HG03280 (cell line): ENCODE measurements around the gene TP53AIP1.

Experiments used
- ATAC-seq: cut with Tn5 transposase; IDR thresholded peaks from one replicate; pipeline ENCODE4 v1.9.1; 2021; ENCODE audit warnings: mild to moderate bottlenecking, moderate library complexity; ENCODE audit not compliant: unreplicated experiment

Gene TP53AIP1

DNA sequence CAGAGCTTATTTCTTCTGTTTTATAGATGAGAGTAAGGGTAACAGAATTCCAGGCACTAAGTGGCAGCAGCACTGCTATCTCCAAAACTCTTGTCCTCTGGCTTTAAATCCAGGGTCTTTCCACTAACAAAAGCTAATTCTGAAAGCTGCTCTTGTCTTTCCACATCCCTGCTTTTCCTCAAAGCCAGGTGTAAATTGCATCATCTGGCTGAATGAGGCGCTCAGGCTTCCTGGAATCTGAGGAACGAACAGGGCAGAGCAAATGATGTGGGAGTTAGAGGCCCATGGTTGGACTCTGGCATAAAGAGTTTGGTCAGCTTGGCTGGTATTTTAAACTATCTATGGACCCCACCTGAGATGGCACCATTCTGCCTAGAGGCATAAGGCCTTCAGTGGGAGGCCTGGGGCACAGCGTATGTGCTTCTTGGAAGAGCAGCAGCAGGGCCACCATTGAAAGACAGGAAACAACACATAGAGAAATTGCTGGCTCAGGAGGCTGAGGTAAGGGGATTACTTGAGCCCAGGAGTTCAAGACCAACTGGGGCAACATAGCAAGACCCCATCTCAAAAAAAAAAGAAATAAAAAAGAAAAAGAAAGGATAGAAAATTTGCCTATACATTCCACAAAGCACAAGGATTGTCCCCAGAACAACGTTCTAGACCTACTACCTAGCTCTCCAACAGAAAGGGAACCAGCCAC is 49.7 kb downstream of the TP53AIP1 start:
- ATAC-seq, result no peak

DNA sequence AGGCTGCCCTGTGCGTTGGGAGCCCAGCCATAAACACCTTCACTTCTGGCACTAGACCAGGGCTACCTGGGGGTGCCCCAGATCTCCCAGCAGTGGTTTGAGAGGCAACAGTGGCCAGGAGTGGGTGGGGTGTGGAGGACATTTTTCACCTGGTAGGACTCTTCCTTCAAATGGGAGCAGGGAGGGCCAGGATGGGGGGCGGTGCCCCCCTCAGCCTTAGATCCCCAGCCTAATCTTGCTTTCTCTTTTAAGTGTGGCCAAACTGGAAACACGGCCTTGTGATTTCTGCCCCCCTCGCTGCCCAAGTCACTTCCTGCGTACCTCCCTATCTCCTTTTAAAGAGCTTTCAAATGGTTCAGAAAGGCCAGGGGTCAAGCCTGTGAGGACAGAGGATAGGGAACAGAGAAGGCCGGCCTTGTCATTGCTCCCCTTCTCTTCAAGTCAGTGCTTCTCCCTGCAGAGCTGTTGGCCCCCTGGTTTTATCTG is 50.7 kb downstream of the TP53AIP1 start:
- no peak for ATAC-seq

DNA sequence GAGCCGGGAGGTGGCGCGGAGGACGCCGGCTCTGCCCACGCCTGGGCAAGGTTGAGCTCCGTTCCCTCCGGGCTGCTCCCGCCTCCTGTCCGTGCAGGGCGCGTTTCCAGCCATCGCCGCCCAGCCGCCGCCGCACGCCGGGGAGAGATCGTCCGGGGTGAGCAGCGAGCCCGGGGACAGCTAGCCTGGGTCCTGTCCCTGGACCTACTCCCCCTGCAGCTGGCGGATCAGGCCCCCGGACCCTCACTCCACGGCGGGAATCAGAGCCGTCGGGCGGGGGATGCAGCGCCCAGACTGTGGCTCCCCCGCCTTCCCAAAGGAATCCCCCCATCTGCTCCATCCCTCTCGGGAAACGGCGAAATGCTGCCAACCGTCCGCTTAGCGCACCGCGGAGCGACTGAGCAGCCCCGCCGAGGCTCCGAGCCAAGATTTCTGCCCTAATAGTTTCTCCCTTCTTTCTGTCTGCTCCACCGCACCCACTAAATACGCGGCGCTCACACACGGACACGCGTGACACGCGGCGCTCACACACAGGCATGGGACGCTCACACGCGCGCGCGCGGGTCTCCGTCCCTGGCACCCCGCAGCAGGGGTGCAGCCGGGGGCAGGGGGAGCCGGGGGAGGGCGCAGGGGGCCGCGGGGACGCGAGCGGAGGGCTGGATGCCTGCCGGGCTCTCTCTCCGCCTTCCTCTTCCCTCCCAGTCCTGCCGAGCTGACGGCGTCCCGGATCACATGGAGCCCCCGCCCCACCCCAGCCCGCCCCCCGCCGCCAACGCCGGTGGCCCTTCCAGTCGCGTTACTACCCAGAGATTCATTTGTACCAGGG is 51.9 kb downstream of the TP53AIP1 start, which contains the start of gene KCNJ5:
KCNJ5 (plus strand) TSS at position 814 of the 826 bp plus-strand sequence. CDS start 19,918 bp downstream, outside the sequence.
- no peak for ATAC-seq

GRCh38 chr11:128890216-128890542 is 52.5 kb downstream of the TP53AIP1 start:
- ATAC-seq, result no peak

- ATAC-seq, result no peak
These were observed 52.9 kb downstream of the TP53AIP1 start for GRCh38 chr11:128889657-128890213.

- no peak for ATAC-seq
These were observed 54.4 kb downstream of the TP53AIP1 start for GRCh38 chr11:128888034-128888985.

DNA sequence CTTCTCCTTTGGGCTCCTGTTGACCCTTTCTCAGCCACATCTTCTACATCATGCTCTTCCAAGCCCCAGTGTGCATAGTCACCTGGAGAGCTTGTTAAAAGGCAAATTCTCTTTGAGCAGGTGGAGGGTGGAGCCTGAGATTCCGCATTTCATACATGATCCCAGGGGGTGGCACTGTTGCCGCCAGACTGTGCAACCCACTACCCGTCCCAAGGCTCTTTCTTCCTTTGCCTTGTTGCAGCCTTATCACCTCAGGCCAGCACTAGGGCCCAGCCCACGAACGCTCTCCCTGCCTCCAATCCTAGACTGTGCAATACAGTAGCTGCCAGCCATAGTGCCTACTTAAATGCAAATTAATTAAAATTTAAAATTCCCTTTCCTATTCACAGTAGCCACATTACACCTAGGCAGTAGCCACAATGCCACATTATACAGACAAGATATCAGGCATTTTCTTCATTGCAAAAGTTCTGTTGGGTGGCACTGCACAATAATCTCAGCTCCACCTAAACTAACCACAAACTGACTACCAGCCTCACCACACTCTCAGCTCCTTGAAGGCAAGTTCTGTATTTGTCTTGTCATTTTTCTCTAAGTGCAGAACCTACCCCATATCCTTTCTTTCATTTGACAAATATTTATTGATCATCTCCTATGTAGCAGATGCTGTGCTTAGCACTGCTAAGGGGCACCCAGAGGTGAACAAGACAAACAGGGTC is 56.1 kb downstream of the TP53AIP1 start:
- ATAC-seq, result no peak
